Panc1 (cell line): ENCODE measurements around the gene MAP1LC3A. TPM values are rescaled to one million over a fixed set of nuclear protein-coding genes. Genes with fewer than 3 reads are reported as not detected.

ENCODE experiments used
- ATAC-seq: fragments of 200-7000 bp; cut with Tn5 transposase; 2 replicates; pipeline ENCODE4 v1.9.1; 2020; ENCODE audit warnings: mild to moderate bottlenecking, moderate library complexity
- BruUV-seq: library from RNA; stranded (reverse); fragments of 400-500 nt; replicated peaks from 2 replicates; lab custom pipeline; 2021; lab: Mats Ljungman, UMichigan
- CTCF ChIA-PET: fragments of 300-600 bp; sonication (Branson Sonifier 250); formaldehyde crosslinking; loops from one replicate; lab custom pipeline; 2022; ENCODE audit warnings: antibody characterized with exemption; lab: Charles Lee
- POLR2A ChIA-PET: fragments of 300-600 bp; sonication (Branson Sonifier 250); formaldehyde crosslinking; loops from one replicate; lab custom pipeline; 2022; ENCODE audit warnings: antibody characterized with exemption; lab: Charles Lee
- DNase-seq: peaks from one replicate; pipeline ENCODE4 v3.0.0-alpha.2; 2010; ENCODE audit warnings: low read depth, low spot score
- H3K27ac ChIP-seq: 2 replicates; pipeline ENCODE4 v1.5.1; 2011; ENCODE audit warnings: mild to moderate bottlenecking, low read length, inconsistent platforms
- H3K27me3 ChIP-seq: fragments of 200-500 bp; sonication (Bioruptor generic); 2 replicates; pipeline ENCODE4 v1.6.0; 2014; ENCODE audit warnings: low read length, inconsistent platforms; ENCODE audit not compliant: control insufficient read depth, insufficient read depth
- H3K36me3 ChIP-seq: fragments of 200-500 bp; sonication (Bioruptor generic); 2 replicates; pipeline ENCODE4 v1.5.1; 2014; ENCODE audit warnings: inconsistent platforms, mild to moderate bottlenecking, low read length, moderate library complexity; ENCODE audit not compliant: control insufficient read depth, insufficient read depth
- H3K4me1 ChIP-seq: 2 replicates; pipeline ENCODE4 v1.5.1; 2011; ENCODE audit warnings: inconsistent platforms, mild to moderate bottlenecking, low read length, moderate library complexity; ENCODE audit not compliant: control insufficient read depth, insufficient read depth
- H3K4me3 ChIP-seq, 2 experiments: 2 replicates each; pipeline ENCODE4 v1.5.1; 2011 to 2012; ENCODE audit warnings: low read depth in 2 of 2, low read length in 2 of 2, mild to moderate bottlenecking in 2 of 2, inconsistent platforms in 1 of 2, moderate library complexity in 1 of 2
- H3K9me3 ChIP-seq: fragments of 200-500 bp; sonication (Bioruptor generic); 2 replicates; pipeline ENCODE4 v1.5.1; 2014; ENCODE audit warnings: low read depth, mild to moderate bottlenecking, inconsistent platforms, low read length, moderate library complexity; ENCODE audit not compliant: control insufficient read depth, insufficient read depth
- POLR2AphosphoS5 ChIP-seq: IDR thresholded peaks from 2 replicates; pipeline ENCODE4 v1.6.1; 2012; ENCODE audit warnings: mild to moderate bottlenecking, low read depth, low read length, moderate library complexity
- SIN3A ChIP-seq: IDR thresholded peaks from 2 replicates; pipeline ENCODE4 v1.6.1; 2012; ENCODE audit warnings: low read depth, mild to moderate bottlenecking, low read length, moderate library complexity, borderline replicate concordance; ENCODE audit not compliant: insufficient read depth
- TCF7L2 ChIP-seq: IDR thresholded peaks from 2 replicates; pipeline ENCODE4 v1.6.1; 2011; ENCODE audit warnings: mild to moderate bottlenecking, low read depth, low read length, inconsistent platforms
- in situ Hi-C: cut with HindIII; loops from 2 replicates; pipeline ENCODE4 v1.10.0; 2016; ENCODE audit warnings: low sequenced_read_pairs, low pct_unique_long_range_greater_than_20kb
- intact Hi-C: fragments of 100-400 bp; cut with micrococcal nuclease; formaldehyde crosslinking; loops from one replicate; pipeline ENCODE4 v1.10.0; 2022; ENCODE audit not compliant: unreplicated experiment
- total RNA-seq: library from RNA; stranded (reverse); gene quantifications from one replicate; pipeline ENCODE4 v1.2.1, GENCODE V29; 2021; ENCODE audit not compliant: unreplicated experiment
- TF ChIP-seq, protein P1 (sequence below): fragments of 450-650 bp; IDR thresholded peaks from 2 replicates; pipeline ENCODE4 v1.5.1; 2017; ENCODE audit warnings: mild to moderate bottlenecking
- TF ChIP-seq, protein P2 (sequence below), 2 experiments: IDR thresholded peaks; 2 replicates each; pipeline ENCODE4 v1.6.1; 2011 to 2012; ENCODE audit warnings: low read depth in 2 of 2, control low read depth in 1 of 2, low read length in 1 of 2, mild to moderate bottlenecking in 1 of 2, moderate library complexity in 1 of 2; ENCODE audit not compliant: insufficient read depth in 1 of 2

The MAP1LC3A gene
- total RNA-seq, 1 experiment from 2014 or later: 25.1 TPM

DNA sequence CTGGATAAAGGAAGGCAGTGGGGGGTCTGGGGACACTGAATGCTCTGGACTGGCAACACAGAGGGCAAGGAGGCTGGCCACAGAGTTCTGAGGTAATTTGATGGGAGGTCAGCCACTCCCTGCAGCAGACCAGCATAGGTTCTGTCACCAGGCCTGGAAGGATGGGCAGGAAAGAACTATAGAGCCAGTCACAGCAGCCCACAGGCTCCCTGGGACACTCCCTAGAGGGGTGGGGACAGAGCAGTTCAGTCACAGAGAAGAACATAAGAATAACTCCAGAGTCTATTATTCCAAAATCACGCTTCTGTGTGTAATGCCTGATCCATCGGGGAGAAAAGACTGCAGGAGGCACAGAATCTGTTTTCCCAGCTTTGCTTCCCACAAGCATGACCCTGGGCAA is 22.7 kb upstream of the MAP1LC3A start:
- H3K27ac ChIP-seq: no peak overlapping the region
- H3K9me3 ChIP-seq: no peaks in the 10 kb centered on the region
- H3K4me3 ChIP-seq: no peak overlapping the region
- no peaks in the 10 kb centered on the region for H3K4me1 ChIP-seq
- POLR2A ChIA-PET: no interaction called here
- DNase-seq (no peak), ATAC-seq (no peak)
- peaks cover 4% of the 10 kb centered on the region; the same call in 1 of the 2 replicates for H3K36me3 ChIP-seq
- TF ChIP-seq, protein P1, sequence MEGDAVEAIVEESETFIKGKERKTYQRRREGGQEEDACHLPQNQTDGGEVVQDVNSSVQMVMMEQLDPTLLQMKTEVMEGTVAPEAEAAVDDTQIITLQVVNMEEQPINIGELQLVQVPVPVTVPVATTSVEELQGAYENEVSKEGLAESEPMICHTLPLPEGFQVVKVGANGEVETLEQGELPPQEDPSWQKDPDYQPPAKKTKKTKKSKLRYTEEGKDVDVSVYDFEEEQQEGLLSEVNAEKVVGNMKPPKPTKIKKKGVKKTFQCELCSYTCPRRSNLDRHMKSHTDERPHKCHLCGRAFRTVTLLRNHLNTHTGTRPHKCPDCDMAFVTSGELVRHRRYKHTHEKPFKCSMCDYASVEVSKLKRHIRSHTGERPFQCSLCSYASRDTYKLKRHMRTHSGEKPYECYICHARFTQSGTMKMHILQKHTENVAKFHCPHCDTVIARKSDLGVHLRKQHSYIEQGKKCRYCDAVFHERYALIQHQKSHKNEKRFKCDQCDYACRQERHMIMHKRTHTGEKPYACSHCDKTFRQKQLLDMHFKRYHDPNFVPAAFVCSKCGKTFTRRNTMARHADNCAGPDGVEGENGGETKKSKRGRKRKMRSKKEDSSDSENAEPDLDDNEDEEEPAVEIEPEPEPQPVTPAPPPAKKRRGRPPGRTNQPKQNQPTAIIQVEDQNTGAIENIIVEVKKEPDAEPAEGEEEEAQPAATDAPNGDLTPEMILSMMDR: no peak
- TF ChIP-seq TCF7L2 (no peak), SIN3A (no peak), POLR2AphosphoS5 (no peak)
- TF ChIP-seq, protein P2, sequence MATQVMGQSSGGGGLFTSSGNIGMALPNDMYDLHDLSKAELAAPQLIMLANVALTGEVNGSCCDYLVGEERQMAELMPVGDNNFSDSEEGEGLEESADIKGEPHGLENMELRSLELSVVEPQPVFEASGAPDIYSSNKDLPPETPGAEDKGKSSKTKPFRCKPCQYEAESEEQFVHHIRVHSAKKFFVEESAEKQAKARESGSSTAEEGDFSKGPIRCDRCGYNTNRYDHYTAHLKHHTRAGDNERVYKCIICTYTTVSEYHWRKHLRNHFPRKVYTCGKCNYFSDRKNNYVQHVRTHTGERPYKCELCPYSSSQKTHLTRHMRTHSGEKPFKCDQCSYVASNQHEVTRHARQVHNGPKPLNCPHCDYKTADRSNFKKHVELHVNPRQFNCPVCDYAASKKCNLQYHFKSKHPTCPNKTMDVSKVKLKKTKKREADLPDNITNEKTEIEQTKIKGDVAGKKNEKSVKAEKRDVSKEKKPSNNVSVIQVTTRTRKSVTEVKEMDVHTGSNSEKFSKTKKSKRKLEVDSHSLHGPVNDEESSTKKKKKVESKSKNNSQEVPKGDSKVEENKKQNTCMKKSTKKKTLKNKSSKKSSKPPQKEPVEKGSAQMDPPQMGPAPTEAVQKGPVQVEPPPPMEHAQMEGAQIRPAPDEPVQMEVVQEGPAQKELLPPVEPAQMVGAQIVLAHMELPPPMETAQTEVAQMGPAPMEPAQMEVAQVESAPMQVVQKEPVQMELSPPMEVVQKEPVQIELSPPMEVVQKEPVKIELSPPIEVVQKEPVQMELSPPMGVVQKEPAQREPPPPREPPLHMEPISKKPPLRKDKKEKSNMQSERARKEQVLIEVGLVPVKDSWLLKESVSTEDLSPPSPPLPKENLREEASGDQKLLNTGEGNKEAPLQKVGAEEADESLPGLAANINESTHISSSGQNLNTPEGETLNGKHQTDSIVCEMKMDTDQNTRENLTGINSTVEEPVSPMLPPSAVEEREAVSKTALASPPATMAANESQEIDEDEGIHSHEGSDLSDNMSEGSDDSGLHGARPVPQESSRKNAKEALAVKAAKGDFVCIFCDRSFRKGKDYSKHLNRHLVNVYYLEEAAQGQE (IDR thresholded peaks at IDR 0.05; ENCODE audit: insufficient read depth in 1 of 2, low read depth in 2 of 2, low read length in 1 of 2): no peak
- intact Hi-C loops: no loop called here
- CTCF ChIA-PET: no interaction called here
- H3K27me3 ChIP-seq: no peaks in the 10 kb centered on the region
- in situ Hi-C loops: no loop called here
- BruUV-seq: TSS peak; percentile 59

- Histone ChIP-seq H3K27ac (no peak overlapping the region), H3K27me3 (no peaks in the 10 kb centered on the region), H3K4me3 (no peak overlapping the region), H3K36me3 (peaks cover 4% of the 10 kb centered on the region; the same call in 1 of the 2 replicates), H3K9me3 (no peaks in the 10 kb centered on the region), H3K4me1 (no peaks in the 10 kb centered on the region)
- in situ Hi-C loops: no loop called here
- DNase-seq: no peak
- ChIA-PET CTCF (no interaction called here), POLR2A (no interaction called here)
- TF ChIP-seq SIN3A (no peak), TCF7L2 (no peak), POLR2AphosphoS5 (no peak)
- TF ChIP-seq, protein P2 (IDR thresholded peaks at IDR 0.05; ENCODE audit: insufficient read depth in 1 of 2, low read depth in 2 of 2, low read length in 1 of 2): no peak
- peak; percentile 67; the same call in 1 of the 2 replicates for ATAC-seq
- BruUV-seq: no TSS peak
- intact Hi-C loops: no loop called here
These were observed 21.6 kb upstream of the MAP1LC3A start for GRCh38 chr20:34536798-34537394.
